HG03025 (cell line): ENCODE measurements around the gene AKIRIN1.
"Not testable (repeated sequence)": the region's sequence is repeated elsewhere in the genome, so short reads cannot be mapped to it uniquely, and the experiment has no call there.

Source experiments
- ATAC-seq: cut with Tn5 transposase; IDR thresholded peaks from one replicate; pipeline ENCODE4 v1.9.1; 2021; ENCODE audit warnings: mild to moderate bottlenecking, moderate library complexity; ENCODE audit not compliant: unreplicated experiment, low FRiP score

Gene AKIRIN1

DNA sequence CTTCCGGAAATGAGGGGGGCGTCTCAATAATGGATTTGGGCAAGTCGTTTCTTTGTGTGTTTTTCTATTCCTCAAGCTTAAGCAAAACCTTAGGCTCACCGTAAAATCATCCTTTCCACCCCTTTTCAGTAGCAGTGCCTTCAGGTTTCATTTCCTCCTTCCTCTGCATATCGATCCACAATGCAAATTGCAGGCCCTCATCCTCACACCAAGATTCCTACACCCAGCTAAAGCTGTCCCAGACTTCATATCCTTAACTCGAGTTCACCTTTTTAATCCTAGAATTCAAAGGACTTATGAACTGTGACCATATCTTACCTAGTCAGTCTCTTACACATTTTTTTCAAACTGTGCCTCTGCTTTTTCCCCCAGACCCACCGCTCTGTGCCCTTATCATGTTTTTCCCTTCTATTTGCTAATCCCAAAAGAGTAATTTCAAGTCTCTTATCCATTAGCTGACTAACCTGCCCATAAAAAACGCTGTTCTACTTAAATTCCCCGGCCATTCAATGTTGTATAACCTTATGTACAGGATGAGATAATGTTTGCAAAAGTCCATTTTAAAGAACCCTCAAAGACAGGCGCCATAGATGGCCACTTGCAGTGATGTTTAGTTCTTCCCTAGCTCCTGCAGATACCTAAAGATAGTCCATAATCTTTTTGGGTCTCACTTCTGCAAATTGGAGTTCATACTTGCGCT lies 1.5 kb downstream of the AKIRIN1 start:
- ATAC-seq: no peak

DNA sequence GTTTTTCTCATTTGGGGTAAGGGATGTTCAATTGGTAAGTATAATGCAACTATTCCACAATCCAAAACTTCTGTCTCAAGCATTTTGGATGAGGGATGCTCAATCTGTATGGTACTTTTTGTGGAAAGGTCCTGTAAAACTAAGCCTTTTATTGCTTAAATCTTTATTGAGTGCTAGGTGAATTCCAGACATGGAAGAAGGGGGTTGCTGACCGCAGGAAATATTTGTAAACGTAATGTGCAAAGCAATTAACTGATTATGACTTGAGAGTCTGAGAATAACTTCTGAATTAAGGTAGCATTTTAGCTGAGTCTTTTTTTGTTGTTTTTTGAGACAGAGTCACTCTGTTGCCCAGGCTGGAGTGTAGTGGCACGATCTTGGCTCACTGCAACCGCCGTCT lies 3.1 kb downstream of the AKIRIN1 start:
- ATAC-seq: no peak

DNA sequence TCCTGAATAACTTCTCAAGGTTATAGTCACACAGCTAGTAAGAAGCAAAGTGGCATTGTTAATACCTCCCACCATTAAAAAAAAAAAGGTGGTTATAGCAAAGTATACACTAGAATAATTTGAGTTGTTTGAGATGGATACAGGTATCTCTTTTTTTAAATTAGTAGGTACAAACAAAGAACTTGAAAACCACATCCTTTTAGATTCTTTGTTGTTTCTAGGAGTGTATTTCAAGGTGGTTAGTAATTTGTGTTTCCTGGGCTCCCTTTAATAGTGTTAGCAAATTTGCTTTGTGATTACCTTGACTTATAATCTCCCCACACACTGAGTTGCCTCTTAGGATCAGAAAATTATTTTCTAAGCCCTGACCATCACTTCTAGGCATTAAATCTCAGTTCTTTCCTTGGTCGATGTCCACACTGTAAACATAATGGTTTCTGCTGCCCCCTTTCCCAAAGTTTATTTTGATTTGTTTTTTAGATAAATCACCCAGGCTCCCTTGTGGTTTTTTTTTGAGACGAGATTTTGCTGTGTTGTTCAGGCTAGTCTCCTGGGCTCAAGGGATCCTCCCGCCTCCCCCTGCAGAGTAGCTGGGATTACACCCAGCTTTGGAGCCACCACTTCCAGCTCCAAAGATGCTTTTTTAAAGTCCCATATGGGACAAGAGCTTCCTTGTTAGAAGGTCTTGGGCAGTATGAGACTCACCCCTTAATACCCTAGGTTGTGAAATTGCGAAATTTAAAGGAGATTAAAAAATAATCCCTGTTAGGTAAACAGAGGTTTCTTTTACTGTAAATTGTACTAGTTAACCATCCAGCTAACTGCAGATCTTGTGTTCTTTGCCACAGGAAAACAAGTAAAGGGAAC lies 6.2 kb downstream of the AKIRIN1 start:
- no peak for ATAC-seq

DNA sequence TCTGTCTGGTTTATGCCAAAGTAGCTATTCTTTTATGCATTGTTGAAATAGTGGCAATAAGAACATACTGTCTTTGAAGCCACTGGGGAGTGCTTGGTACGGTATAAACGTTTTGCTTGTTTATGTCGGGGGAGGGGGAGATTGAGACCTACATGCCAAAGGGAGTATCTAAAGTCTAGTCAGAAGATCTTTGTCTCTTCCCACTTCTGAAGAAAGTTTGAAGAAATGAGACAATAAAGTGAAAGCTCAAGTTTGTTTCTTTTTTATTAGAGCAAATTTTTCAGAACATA lies 6.8 kb downstream of the AKIRIN1 start:
- no peak for ATAC-seq

DNA sequence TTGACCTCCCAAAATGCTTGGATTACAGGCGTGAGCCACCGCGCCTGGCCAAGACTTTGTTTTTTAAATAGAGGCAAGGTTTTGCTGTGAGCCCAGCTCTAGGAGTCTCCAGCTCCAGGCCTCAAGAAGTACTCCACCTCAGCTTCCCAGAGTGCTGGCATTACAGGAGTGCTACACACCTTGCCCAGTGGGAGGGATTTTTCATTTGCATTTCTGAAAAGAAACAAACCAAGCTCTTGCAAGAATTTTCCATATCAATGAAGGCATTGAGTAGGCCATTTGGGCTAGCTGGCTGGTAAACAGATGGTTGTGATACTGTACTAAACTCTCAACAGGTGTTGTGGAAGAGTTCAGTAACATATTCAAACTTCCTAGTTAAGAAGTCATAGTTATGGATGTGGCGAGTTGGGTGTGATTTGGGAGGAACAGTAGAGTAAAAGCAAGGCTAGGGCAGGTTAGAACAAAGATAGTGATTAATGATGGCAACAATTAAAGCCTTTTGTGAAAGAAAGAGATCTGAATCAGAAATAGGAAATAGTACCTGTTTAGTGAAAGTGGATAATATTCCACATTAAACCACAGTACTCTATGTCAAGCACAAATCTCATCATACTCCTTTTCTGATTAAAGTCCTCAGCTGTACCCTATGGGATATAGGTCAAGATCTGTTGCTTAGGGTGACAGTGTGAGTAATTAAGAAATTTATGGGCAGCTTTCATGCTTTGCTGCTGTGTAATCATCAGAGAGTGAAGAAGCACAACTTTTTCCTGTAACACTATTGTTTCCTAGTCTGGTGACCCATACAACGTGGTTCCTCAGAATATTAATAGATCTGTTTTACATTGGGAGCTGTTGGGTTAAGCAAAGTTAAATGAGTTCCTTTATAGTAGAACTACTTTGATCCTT lies 10.7 kb downstream of the AKIRIN1 start:
- no peak for ATAC-seq

DNA sequence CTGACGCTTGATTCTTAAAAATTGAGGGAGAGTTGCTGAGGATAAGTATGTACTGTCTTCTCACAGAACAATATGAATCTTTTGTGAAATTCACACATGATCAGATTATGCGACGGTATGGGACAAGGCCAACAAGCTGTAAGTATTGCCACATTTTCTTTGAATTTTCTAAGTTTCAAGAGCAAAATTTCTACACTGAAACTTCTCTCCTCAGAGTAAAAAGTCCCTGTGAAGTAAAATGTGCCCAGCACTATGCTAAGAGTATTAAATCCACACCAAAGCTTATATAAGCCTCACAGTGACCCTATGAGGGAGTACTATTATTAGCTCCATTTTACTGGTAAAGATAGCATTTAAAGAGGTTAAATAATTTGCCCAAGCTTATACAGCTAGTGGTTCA lies 12.2 kb downstream of the AKIRIN1 start:
- no peak for ATAC-seq

DNA sequence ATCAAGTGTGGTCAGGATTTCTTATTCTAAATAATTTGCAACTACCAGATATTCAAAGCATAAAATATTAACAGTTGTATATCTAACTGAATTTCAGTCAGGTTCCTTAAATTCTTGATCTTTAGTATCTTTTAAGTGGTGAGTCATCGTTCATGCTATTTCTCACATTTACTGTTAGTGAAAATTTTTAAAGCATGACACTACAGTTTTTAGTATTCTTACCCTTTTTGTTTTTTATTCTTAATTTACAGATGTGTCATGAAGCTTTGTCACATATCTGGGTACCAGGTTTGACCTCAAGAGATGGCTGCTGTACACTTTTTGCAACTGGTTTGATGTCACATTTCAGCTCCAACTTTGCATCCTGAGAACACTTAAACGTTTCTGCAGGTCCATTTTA lies 12.7 kb downstream of the AKIRIN1 start:
- ATAC-seq: no peak

DNA sequence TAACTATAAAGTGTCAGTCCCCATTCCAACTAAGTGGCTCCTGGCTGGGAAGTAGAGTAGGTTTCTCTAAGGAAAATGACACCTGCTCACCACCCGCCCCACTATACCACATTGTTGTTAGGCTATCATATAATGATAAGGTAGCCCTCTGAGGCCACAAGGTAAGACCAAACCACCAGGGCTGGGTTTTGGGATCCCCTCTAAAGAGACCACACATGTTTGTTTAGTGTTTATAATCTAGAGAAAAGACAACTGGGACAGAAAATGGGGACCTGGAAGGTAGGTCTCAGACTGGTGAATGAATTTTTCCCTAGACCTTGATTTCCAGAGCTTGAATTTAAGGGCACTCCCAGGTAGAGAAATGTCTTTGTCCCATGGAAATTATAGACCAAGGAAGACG lies 15.2 kb downstream of the AKIRIN1 start:
- ATAC-seq: no peak

DNA sequence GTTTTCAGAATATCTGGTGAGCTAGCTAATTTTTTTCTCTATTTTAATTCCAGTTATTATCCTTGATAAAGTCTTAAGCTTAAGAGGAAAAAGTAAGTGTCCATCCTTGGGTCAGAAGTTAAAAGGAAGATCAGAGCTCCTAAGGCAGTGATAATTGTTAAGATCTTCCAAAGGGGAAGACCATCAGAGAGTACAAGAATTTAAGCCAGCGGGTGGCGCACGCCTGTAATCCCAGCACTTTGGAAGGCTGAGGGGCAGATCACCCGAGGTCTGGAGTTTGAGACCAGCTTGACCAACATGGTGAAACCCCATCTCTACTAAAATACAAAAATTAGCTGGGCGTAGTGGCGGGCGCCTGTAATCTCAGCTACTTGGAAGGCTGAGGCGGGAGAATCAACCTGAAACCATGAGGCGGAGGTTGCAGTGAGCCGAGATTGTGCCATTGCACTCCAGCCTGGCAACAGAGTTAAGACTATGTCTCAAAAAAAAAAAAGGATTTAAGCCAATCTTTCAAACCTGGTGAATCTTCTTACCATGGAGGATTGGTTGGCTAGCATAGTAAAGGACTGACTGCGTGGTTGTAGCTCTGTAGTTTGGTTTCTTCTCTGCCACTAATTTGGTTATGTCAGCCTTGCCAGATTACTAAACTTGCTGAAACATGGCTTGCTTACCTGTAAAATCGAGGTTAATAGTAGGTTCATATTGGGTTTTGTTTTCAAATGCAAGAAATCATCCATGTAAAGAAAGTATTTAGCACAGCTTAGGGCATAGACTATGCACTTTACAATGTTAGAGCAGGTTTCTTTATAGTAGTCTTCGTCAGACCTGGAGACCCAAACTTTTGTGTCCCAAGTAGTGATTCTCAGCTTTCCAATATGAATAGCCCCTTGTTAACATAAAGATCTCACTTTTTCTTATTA lies 15.9 kb downstream of the AKIRIN1 start:
- ATAC-seq: no peak

DNA sequence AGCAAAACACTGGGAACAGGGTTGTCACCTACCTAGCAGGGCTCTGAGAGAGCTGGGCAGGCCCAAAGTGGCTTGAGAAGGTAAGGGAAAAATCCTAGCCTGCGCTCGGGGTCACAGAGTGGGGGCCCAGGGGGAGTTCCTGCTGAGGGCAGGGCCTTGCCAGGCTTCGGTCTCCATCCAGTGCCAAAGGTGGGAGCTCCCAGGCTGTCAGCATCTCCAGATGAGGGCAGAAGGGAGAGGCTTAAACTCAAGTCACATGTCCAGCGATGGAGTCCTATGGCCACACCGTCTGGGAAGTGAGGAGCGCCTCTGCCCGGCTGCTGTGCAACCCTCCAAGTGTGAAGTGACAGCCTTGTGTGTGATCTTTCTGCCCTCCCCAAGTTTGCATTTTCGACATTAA lies 23.9 kb downstream of the AKIRIN1 start:
- ATAC-seq: not testable (repeated sequence)

DNA sequence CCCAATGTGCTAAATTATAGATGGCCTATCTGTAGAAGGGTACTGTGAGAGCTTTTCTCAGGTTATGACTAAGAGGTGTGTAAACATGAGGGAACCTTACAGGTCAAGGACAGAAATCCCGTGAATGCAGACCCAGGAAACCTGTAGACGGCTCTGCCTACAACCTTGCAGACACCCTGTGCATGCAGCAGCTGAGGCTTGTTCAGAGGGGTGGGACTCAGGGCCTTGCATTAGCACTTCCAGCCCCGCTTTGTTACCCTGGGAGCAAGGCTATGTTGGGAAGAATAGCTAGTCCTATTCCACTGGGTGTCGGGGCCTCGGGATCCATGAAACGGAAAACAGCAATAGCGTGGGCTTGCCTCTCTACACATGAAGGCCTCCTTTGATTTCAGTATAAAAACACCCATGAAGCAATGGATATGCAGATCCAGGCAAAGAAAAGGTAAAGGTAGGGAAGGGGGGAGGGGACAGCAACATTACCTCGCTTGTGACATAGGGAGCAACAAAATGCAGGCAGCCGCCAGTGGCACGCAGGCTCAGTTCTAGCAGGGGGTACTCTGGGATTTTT lies 25.6 kb downstream of the AKIRIN1 start:
- no peak for ATAC-seq

DNA sequence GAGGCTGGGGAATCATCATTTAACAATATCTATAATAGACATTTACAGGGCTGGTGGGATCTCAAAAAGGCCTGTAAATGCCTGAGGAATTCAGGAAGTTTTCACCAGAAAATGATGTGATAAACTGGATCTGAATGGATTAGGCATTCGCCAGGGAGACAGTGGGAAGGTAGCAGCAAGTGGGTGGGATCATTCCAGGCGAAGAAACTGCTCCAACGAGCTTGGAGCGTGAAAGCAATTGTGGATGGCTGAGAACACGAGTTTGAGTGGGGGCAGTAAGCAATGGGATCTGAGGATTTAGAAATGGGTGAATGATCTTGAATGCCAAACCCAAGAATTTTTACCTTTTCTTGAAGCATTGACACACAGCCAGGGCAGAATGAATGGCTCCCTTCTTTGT lies 26.2 kb downstream of the AKIRIN1 start:
- no peak for ATAC-seq

DNA sequence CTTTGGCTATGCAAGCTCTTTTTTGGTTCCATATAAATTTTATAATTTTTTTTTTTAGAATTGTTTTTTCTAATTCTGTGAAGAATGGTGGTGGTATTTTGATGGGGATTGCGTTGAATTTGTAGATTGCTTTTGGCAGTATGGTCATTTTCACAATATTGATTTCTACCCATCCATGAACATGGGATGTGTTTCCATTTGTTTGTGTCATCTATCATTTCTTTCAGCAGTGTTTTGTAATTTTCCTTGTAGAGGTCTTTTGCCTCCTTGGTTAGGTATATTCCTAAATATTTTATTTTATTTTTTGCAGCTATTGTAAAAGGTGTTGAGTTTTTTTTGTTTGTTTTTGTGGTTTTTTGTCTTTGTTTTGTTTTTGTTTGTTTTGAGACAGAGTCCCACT lies 29.4 kb downstream of the AKIRIN1 start:
- not testable (repeated sequence) for ATAC-seq

DNA sequence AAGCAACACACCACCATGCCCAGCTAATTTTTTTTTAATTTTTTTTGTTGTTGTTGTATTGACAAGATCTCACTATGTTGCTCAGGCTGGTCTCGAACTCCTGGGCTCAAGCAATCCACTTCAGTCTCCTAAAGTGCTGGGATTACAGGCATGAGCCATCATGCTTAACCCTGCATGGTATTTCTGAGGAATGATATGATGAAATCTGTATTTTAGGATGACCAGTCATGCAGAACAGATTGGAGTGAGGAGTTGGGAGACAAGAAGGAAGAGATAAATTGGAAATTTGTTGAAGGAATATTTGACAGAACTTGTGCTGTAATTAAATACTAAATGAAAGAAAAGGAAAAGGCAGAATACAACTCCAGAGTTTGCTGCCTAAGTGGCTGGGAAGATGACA lies 30.4 kb downstream of the AKIRIN1 start:
- no peak for ATAC-seq

DNA sequence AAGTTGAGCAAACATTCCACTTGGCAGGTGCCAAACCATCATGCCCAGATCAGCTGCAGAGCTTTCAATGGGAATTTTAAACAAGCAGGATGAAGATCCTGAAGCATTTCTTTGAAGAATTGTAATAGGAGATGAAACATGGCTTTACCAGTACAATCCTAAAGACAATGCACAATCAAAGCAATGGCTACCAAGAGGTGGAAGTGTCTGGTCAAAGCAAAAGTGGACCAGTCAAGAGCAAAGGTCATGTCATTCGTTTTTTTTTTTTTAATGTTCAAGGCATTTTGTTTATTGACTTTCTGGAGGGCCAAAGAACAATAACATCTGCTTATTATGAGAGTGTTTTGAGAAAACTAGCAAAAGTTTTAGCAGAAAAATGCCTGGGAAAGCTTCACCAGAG lies 32.1 kb downstream of the AKIRIN1 start:
- ATAC-seq: no peak

DNA sequence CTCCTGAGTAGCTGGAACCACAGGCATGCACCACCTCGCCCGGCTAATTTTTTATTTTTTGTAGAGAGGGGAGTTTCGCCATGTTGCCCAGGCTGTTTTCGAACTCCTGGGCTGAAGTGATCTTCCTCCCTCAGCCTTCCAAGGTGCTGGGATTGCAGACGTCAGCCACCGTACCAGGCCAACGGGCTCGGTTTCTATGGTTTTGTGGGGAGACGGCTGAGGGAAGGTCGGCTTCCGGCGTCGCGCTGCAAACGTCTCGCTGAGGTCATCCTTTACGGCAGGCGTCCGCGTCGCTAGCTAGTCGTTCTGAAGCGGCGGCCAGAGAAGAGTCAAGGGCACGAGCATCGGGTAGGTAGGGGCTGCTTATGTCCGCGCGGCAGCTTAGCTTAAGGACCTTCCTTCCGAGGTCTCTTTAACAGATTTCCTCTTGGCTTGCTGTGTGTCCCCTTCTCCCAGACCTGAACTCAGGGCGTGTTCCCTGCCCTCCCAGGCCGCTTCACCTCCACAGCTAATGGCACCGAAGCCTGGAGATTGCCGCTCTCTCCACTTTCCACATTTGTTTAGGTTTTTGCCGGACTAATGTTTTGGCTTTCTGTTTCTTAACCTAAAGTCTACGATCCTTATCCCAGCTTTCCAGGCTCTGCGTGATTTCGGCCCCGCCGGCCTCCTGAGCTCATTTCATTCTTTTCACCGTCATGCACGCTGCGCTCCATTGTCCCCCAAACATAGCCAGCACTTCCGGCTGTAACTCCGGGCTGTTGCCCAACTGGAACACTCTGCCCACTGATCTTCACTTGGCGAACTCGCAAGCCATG lies 35.2 kb downstream of the AKIRIN1 start, which contains the start of gene NDUFS5:
TSS of gene NDUFS5 (plus strand) at position 300 of the 815 bp plus-strand sequence. CDS start 2,375 bp downstream, outside the sequence.
- peak; percentile 63 for ATAC-seq

DNA sequence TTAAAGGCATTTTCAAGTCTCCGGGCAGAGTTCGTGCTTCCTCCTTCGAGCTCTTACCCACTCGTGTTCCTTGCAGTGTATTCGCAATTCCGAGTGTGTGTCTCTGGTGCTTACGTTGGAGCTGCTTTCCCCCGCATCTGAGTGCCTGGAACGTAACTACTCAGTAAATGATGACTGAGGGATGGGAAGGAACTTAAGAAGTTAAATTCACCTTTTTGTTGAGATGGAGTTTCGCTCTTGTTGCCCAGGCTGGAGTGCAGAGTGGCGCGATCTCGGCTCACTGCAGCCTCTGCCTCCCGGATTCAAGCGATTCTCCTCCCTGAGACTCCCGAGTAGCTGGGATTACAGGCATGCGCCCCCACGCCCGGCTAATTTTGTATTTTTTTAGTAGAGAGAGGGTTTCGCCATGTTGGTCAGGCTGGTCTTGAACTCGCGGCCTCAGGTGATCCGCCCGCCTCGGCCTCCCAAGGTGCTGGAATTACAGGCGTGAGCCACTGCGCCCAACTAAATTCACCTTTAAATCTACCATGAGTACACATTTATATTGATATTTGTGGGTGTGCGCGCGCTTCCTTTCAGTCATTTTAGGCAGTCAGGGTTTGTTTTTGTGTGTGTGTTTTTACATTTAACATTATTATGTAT lies 35.9 kb downstream of the AKIRIN1 start:
- no peak for ATAC-seq

DNA sequence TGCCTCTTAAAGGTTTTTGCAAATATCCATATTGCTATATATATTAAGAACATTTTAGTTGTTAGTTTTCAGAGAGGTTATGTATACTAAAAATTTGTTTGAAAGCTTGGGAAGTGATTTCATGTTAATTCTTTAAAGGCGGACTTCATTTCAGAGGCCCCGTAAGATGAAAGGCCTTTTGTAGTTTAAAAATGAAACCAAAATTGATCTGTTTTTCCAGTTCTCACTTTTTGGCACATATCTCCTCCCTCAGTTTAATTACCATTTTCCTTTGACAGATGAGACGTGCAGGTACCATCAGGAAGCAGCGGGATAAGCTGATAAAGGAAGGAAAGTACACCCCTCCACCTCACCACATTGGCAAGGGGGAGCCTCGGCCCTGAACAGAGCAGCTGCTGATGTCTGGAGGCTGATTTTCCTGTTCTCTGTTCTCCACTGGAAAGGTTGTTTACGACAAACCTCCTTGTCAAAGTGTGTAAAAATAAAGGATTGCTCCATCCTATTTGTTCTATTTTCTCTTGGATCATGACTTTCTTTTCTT lies 43.1 kb downstream of the AKIRIN1 start:
- ATAC-seq: no peak
